Smooth muscle cell (in vitro differentiated cells): ENCODE data around the gene VTI1A. TPM values are rescaled to one million over a fixed set of nuclear protein-coding genes. Genes with fewer than 3 reads are reported as not detected.

ENCODE experiments used
- DNase-seq: peaks from one replicate; lab custom pipeline; 2025; ENCODE audit not compliant: unreplicated experiment; lab: John Stamatoyannopoulos, UW
- H2AFZ ChIP-seq: fragments of 200-600 bp; sonication (generic); 2 replicates; pipeline ENCODE4 v1.6.0; 2016; ENCODE audit warnings: antibody characterized with exemption, low read depth, mild to moderate bottlenecking
- H3F3A ChIP-seq: fragments of 200-600 bp; sonication (generic); 2 replicates; pipeline ENCODE4 v1.6.0; 2017; ENCODE audit warnings: antibody characterized with exemption, low read depth
- H3K27ac ChIP-seq: fragments of 200-600 bp; sonication (generic); 2 replicates; pipeline ENCODE4 v1.5.1; 2016; ENCODE audit warnings: low read depth, mild to moderate bottlenecking
- H3K27me3 ChIP-seq: fragments of 200-600 bp; sonication (generic); 2 replicates; pipeline ENCODE4 v1.6.1; 2016; ENCODE audit warnings: low read depth, mild to moderate bottlenecking
- H3K36me3 ChIP-seq: fragments of 200-600 bp; sonication (generic); 2 replicates; pipeline ENCODE4 v1.5.1; 2016; ENCODE audit warnings: low read depth
- H3K4me1 ChIP-seq: fragments of 200-600 bp; sonication (generic); 2 replicates; pipeline ENCODE4 v1.5.1; 2016; ENCODE audit warnings: low read depth
- H3K4me2 ChIP-seq: fragments of 200-600 bp; sonication (generic); 2 replicates; pipeline ENCODE4 v1.6.0; 2016; ENCODE audit warnings: mild to moderate bottlenecking
- H3K4me3 ChIP-seq: fragments of 200-600 bp; sonication (generic); 2 replicates; pipeline ENCODE4 v1.5.1; 2016; ENCODE audit warnings: mild to moderate bottlenecking
- H3K79me2 ChIP-seq: fragments of 200-600 bp; sonication (generic); 2 replicates; pipeline ENCODE4 v1.6.0; 2016; ENCODE audit warnings: low read depth, mild to moderate bottlenecking
- H3K9ac ChIP-seq: fragments of 200-600 bp; sonication (generic); 2 replicates; pipeline ENCODE4 v1.6.0; 2016; ENCODE audit warnings: low read depth
- H3K9me3 ChIP-seq: fragments of 200-600 bp; sonication (generic); replicated peaks from 2 replicates; pipeline ENCODE4 v1.5.1; 2016; ENCODE audit warnings: low read depth
- H4K20me1 ChIP-seq: fragments of 200-600 bp; sonication (generic); 2 replicates; pipeline ENCODE4 v1.6.0; 2016; ENCODE audit warnings: low read depth
- WGBS: methylation state at CpG from one replicate; pipeline ENCODE4 v1.1.7; 2016; ENCODE audit warnings: low lambda C conversion rate; 5-methylcytosine and 5-hydroxymethylcytosine counted together
- polyA plus RNA-seq: library from polyadenylated mRNA; unstranded; fragments of >200 nt; fragmentation: Nextera tagmentation; extraction: Ambion mirVana; gene quantifications from 2 replicates; pipeline ENCODE4 v1.2.1, GENCODE V29; 2016
- total RNA-seq: library from RNA; depleted of rRNA; stranded (reverse); fragments of >200 nt; gene quantifications from 2 replicates; pipeline ENCODE4 v1.2.3, GENCODE V29; 2014
- TF ChIP-seq, protein P1 (sequence below): fragments of 200-600 bp; sonication (generic); IDR thresholded peaks from 2 replicates; pipeline ENCODE4 v1.5.1; 2017; ENCODE audit warnings: borderline replicate concordance, mild to moderate bottlenecking, antibody characterized with exemption; ENCODE audit not compliant: insufficient read depth, poor library complexity, severe bottlenecking

Gene VTI1A
- total and polyA plus RNA-seq, 2 experiments from 2014 or later: 14.0 to 21.8 TPM

DNA sequence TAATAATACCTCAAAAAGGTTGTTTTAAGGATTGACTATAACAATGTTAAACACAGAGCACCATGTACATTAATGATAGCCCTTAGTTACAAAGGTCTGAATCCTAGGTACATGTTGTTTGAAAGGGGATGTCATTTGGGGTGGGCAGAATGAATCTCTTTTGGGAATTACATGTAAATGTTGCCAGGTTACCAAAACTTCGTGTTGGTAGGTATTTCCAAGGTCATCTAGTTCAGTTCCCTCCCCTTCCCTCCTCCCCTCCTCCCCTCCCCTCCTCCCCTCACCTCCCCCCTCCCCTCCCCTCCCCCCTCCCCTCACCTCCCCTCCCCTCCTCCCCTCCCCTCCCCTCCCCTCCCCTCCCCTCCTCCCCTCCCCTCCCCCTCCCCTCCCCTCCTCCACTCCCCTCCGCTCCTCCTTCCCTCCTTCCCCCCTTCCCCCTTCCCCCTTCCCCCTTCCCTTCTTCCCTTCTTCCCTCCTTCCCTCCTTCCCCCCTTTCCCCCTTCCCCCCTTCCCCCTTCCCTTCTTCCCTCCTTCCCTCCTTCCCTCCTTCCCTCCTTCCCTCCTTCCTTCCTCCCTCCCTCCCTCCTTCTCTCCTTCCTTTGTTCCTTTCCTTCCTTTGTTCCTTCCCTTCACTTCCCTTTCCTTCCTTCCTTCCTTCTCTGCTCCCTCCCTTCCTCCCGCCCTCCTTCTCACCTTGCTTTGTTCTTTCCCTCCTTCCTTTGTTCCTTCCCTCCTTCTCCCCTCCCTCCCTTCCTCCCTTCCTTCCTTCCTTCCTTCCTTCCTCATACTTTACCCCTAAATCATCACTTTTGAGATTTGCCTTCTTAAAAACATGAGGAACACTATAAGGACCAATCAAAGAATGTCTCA, 8.1 kb downstream of the VTI1A start:
- Histone ChIP-seq H3K4me3 (no peak overlapping the region), H3K9ac (no peak overlapping the region), H3K36me3 (no peaks in the 10 kb centered on the region), H3K79me2 (peaks cover 21% of the 10 kb centered on the region), H4K20me1 (peaks cover 17% of the 10 kb centered on the region), H2AFZ (no peak overlapping the region), H3K27me3 (no peaks in the 10 kb centered on the region), H3K4me1 (no peaks in the 10 kb centered on the region), H3K4me2 (no peak overlapping the region), H3K27ac (no peak overlapping the region), H3K9me3 (no peaks in the 10 kb centered on the region), H3F3A (no peaks in the 10 kb centered on the region)
- TF ChIP-seq, protein P1, sequence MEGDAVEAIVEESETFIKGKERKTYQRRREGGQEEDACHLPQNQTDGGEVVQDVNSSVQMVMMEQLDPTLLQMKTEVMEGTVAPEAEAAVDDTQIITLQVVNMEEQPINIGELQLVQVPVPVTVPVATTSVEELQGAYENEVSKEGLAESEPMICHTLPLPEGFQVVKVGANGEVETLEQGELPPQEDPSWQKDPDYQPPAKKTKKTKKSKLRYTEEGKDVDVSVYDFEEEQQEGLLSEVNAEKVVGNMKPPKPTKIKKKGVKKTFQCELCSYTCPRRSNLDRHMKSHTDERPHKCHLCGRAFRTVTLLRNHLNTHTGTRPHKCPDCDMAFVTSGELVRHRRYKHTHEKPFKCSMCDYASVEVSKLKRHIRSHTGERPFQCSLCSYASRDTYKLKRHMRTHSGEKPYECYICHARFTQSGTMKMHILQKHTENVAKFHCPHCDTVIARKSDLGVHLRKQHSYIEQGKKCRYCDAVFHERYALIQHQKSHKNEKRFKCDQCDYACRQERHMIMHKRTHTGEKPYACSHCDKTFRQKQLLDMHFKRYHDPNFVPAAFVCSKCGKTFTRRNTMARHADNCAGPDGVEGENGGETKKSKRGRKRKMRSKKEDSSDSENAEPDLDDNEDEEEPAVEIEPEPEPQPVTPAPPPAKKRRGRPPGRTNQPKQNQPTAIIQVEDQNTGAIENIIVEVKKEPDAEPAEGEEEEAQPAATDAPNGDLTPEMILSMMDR: no peak
- 100% methylated on average over 1 of the region's 3 CpGs for WGBS
- DNase-seq: no peak

- peaks cover 17% of the 10 kb centered on the region for H4K20me1 ChIP-seq
- H3K36me3 ChIP-seq: no peaks in the 10 kb centered on the region
- 92% methylated on average over 2 of the region's 2 CpGs for WGBS
- no peaks in the 10 kb centered on the region for H3F3A ChIP-seq
- no peaks in the 10 kb centered on the region for H3K27me3 ChIP-seq
- DNase-seq: no peak
- H3K79me2 ChIP-seq: peaks cover 9% of the 10 kb centered on the region
- H3K4me2 ChIP-seq: no peak overlapping the region
- H3K27ac ChIP-seq: no peak overlapping the region
- H3K9me3 ChIP-seq: no peaks in the 10 kb centered on the region
- TF ChIP-seq, protein P1: no peak
- no peak overlapping the region for H3K4me3 ChIP-seq
- no peak overlapping the region for H2AFZ ChIP-seq
- H3K4me1 ChIP-seq: no peaks in the 10 kb centered on the region
- H3K9ac ChIP-seq: no peak overlapping the region
Measured at GRCh38 chr10:112456533-112456932, 9.5 kb downstream of the VTI1A start.

DNA sequence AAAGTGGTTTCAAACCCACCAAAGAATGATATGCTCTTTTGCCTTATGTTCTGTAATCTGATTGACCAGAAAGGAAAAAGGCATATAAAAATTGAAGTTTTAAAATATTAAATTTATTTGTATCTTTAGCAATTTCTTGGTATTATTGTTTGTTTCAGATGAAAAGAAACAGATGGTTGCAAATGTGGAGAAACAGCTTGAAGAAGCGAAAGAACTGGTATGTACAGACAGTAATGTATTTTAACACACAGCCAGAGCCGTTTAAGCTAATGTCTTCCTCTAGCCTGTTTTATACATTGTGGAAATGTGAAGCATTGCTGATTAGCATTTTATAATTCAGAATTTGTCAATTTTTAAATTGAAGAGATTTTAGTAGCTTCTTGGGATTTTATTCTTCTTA, 13.4 kb downstream of the VTI1A start:
- H4K20me1 ChIP-seq: peaks cover 22% of the 10 kb centered on the region
- peak overlapping the region; percentile 72 for H3K27ac ChIP-seq
- no peak overlapping the region for H3K9ac ChIP-seq
- no peak for DNase-seq
- no peaks in the 10 kb centered on the region for H3F3A ChIP-seq
- H3K4me1 ChIP-seq: no peaks in the 10 kb centered on the region
- no peak overlapping the region for H3K4me2 ChIP-seq
- WGBS: 92% methylated on average over 2 of the region's 2 CpGs
- no peak overlapping the region for H3K4me3 ChIP-seq
- H3K27me3 ChIP-seq: no peaks in the 10 kb centered on the region
- TF ChIP-seq, protein P1: no peak
- no peaks in the 10 kb centered on the region for H3K9me3 ChIP-seq
- no peaks in the 10 kb centered on the region for H3K79me2 ChIP-seq
- peaks cover 7% of the 10 kb centered on the region for H3K36me3 ChIP-seq
- H2AFZ ChIP-seq: no peak overlapping the region
